HG02884 (cell line): ENCODE data around the gene SASH3.

Experiments
- ATAC-seq: cut with Tn5 transposase; IDR thresholded peaks from one replicate; pipeline ENCODE4 v1.9.1; 2021; ENCODE audit warnings: mild to moderate bottlenecking, moderate library complexity; ENCODE audit not compliant: unreplicated experiment

SASH3 gene

GRCh38 chrX:129781680-129782495 is 2.1 kb downstream of the SASH3 start:
- ATAC-seq, result no peak

GRCh38 chrX:129782706-129783105 is 3.0 kb downstream of the SASH3 start:
- ATAC-seq, result no peak

GRCh38 chrX:129783291-129783713 is 3.6 kb downstream of the SASH3 start:
- no peak for ATAC-seq

- ATAC-seq, result no peak
These were observed 4.6 kb downstream of the SASH3 start for GRCh38 chrX:129784371-129784770.

GRCh38 chrX:129785160-129785947 is 5.6 kb downstream of the SASH3 start:
- no peak for ATAC-seq

GRCh38 chrX:129786210-129786651 is 6.5 kb downstream of the SASH3 start:
- peak; percentile 80 for ATAC-seq

- ATAC-seq, result no peak
These were observed 7.7 kb downstream of the SASH3 start for GRCh38 chrX:129787336-129788055.

GRCh38 chrX:129788527-129788926 is 8.8 kb downstream of the SASH3 start:
- ATAC-seq, result no peak

GRCh38 chrX:129790146-129790545 is 10.4 kb downstream of the SASH3 start:
- no peak for ATAC-seq

- no peak for ATAC-seq
These were observed 11.1 kb downstream of the SASH3 start for GRCh38 chrX:129790808-129791207.

GRCh38 chrX:129791336-129791735 is 11.6 kb downstream of the SASH3 start:
- no peak for ATAC-seq

GRCh38 chrX:129791961-129792570 is 12.3 kb downstream of the SASH3 start:
- ATAC-seq, result no peak

GRCh38 chrX:129792586-129793291 is 13.0 kb downstream of the SASH3 start:
- no peak for ATAC-seq

GRCh38 chrX:129793604-129794191 is 13.9 kb downstream of the SASH3 start:
- ATAC-seq, result no peak

- no peak for ATAC-seq
These were observed 15.8 kb downstream of the SASH3 start for GRCh38 chrX:129795584-129795983.

- no peak for ATAC-seq
These were observed 17.6 kb downstream of the SASH3 start for GRCh38 chrX:129797251-129797906.

- no peak for ATAC-seq
These were observed 18.7 kb downstream of the SASH3 start for GRCh38 chrX:129798456-129798855.

GRCh38 chrX:129798888-129799287 is 19.1 kb downstream of the SASH3 start:
- no peak for ATAC-seq

GRCh38 chrX:129800186-129800585 is 20.4 kb downstream of the SASH3 start:
- ATAC-seq, result no peak
